Measurements from ENCODE around the gene DPRX.

DNA sequence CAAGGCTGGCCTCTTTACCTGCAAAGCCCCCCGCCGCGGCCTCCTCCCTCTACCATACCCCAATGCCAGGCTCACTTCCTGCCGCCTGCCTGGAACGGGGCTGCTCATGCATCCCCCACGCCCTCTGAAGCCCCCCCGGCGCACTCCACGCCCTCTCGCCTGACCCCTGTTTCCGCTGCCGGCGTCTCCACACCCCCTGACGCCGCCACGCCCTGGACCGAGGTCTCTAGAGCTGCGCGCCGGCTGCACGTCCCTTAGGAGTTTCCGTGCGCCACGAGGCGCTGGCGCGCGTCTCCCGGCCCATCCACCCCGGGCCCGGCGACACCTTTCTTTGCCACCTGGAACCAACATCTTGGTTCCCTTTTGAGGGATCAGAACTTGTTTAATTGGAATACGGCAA lies 16.0 kb downstream of the DPRX start:
- no peak for TF ChIP-seq EZH2 (IDR thresholded peaks at IDR 0.05; ENCODE audit: insufficient read depth, low read length)
- TF ChIP-seq, protein P1, sequence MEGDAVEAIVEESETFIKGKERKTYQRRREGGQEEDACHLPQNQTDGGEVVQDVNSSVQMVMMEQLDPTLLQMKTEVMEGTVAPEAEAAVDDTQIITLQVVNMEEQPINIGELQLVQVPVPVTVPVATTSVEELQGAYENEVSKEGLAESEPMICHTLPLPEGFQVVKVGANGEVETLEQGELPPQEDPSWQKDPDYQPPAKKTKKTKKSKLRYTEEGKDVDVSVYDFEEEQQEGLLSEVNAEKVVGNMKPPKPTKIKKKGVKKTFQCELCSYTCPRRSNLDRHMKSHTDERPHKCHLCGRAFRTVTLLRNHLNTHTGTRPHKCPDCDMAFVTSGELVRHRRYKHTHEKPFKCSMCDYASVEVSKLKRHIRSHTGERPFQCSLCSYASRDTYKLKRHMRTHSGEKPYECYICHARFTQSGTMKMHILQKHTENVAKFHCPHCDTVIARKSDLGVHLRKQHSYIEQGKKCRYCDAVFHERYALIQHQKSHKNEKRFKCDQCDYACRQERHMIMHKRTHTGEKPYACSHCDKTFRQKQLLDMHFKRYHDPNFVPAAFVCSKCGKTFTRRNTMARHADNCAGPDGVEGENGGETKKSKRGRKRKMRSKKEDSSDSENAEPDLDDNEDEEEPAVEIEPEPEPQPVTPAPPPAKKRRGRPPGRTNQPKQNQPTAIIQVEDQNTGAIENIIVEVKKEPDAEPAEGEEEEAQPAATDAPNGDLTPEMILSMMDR (IDR thresholded peaks at IDR 0.05; ENCODE audit: insufficient read depth, low read depth, low read length), result no peak

All from astrocyte (in vitro differentiated cells and primary cell).